Stimulated activated CD4-positive, alpha-beta T cell treated with anti-CD3 and anti-CD28 coated beads, Interleukin-4, amount 100 ng/mL, for 24 hours (primary cell): ENCODE results near the gene STEAP1B.
"Not testable (repeated sequence)": the region's sequence is repeated elsewhere in the genome, so short reads cannot be mapped to it uniquely, and the experiment has no call there.

Experiments
- DNase-seq: peaks from one replicate; pipeline ENCODE4 v3.0.0-alpha.2; 2020

Gene STEAP1B

GRCh38 chr7:22496296-22496888 lies 3.6 kb downstream of the STEAP1B start:
- not testable (repeated sequence) for DNase-seq

- DNase-seq: not testable (repeated sequence)
Measured at GRCh38 chr7:22493160-22493925, 6.6 kb downstream of the STEAP1B start.

- DNase-seq: peak; percentile 70
Measured at GRCh38 chr7:22488643-22489462, 11.1 kb downstream of the STEAP1B start.

GRCh38 chr7:22487978-22488642 lies 11.9 kb downstream of the STEAP1B start:
- no peak for DNase-seq

- DNase-seq: no peak
Measured at GRCh38 chr7:22486597-22486996, 13.4 kb downstream of the STEAP1B start.

- no peak for DNase-seq
Measured at GRCh38 chr7:22485189-22485588, 14.8 kb downstream of the STEAP1B start.

GRCh38 chr7:22482503-22482902 lies 17.5 kb downstream of the STEAP1B start:
- no peak for DNase-seq

GRCh38 chr7:22481726-22482125 lies 18.3 kb downstream of the STEAP1B start:
- DNase-seq: no peak

- no peak for DNase-seq
Measured at GRCh38 chr7:22480523-22481075, 19.4 kb downstream of the STEAP1B start.

- no peak for DNase-seq
Measured at GRCh38 chr7:22477876-22478450, 22.0 kb downstream of the STEAP1B start.

- no peak for DNase-seq
Measured at GRCh38 chr7:22477262-22477661, 22.7 kb downstream of the STEAP1B start.

GRCh38 chr7:22476824-22477223 lies 23.2 kb downstream of the STEAP1B start:
- no peak for DNase-seq

- no peak for DNase-seq
Measured at GRCh38 chr7:22474645-22475044, 25.3 kb downstream of the STEAP1B start.

- DNase-seq: no peak
Measured at GRCh38 chr7:22470981-22471380, 29.0 kb downstream of the STEAP1B start.

- no peak for DNase-seq
Measured at GRCh38 chr7:22469371-22470143, 30.4 kb downstream of the STEAP1B start.

- no peak for DNase-seq
Measured at GRCh38 chr7:22468609-22469008, 31.4 kb downstream of the STEAP1B start.

- DNase-seq: no peak
Measured at GRCh38 chr7:22464299-22464698, 35.7 kb downstream of the STEAP1B start.

GRCh38 chr7:22460363-22460988 lies 39.5 kb downstream of the STEAP1B start:
- DNase-seq: no peak

GRCh38 chr7:22457471-22457870 lies 42.5 kb downstream of the STEAP1B start:
- no peak for DNase-seq

- DNase-seq: no peak
Measured at GRCh38 chr7:22454446-22454845, 45.5 kb downstream of the STEAP1B start.

- DNase-seq: no peak
Measured at GRCh38 chr7:22452960-22453558, 46.9 kb downstream of the STEAP1B start.
